H7 (cell line): Measurements from ENCODE around the gene ARMC12. TPM values are rescaled to one million over a fixed set of nuclear protein-coding genes. Genes with fewer than 3 reads are reported as not detected.

Experiments used
- DNase-seq: peaks from one replicate; pipeline ENCODE4 v3.0.0; 2012
- H3K27me3 ChIP-seq: 2 replicates; pipeline ENCODE4 v1.6.0; 2011; ENCODE audit warnings: mild to moderate bottlenecking, low read length; ENCODE audit not compliant: control insufficient read depth, insufficient read depth
- H3K36me3 ChIP-seq: replicated peaks from 2 replicates; pipeline ENCODE4 v1.5.1; 2011; ENCODE audit warnings: low read length; ENCODE audit not compliant: control insufficient read depth, insufficient read depth
- H3K4me3 ChIP-seq: 2 replicates; pipeline ENCODE4 v1.5.1; 2011; ENCODE audit warnings: low read depth, mild to moderate bottlenecking, control low read depth, low read length, moderate library complexity; ENCODE audit not compliant: insufficient read depth
- total RNA-seq: library from RNA; depleted of rRNA; stranded (reverse); fragments of >200 nt; shearing (Covaris generic); gene quantifications from 2 replicates; pipeline ENCODE4 v1.2.3, GENCODE V29; 2014

ARMC12 gene
- total RNA-seq, 1 experiment from 2014 or later = 0.94 TPM

- H3K27me3 ChIP-seq = no peaks in the 10 kb centered on the region
- peak; percentile 92 for DNase-seq
- H3K4me3 ChIP-seq = no peak overlapping the region
- no peaks in the 10 kb centered on the region for H3K36me3 ChIP-seq
Measured at GRCh38 chr6:35736253-35736894, 458 bp upstream of the ARMC12 start.

DNA sequence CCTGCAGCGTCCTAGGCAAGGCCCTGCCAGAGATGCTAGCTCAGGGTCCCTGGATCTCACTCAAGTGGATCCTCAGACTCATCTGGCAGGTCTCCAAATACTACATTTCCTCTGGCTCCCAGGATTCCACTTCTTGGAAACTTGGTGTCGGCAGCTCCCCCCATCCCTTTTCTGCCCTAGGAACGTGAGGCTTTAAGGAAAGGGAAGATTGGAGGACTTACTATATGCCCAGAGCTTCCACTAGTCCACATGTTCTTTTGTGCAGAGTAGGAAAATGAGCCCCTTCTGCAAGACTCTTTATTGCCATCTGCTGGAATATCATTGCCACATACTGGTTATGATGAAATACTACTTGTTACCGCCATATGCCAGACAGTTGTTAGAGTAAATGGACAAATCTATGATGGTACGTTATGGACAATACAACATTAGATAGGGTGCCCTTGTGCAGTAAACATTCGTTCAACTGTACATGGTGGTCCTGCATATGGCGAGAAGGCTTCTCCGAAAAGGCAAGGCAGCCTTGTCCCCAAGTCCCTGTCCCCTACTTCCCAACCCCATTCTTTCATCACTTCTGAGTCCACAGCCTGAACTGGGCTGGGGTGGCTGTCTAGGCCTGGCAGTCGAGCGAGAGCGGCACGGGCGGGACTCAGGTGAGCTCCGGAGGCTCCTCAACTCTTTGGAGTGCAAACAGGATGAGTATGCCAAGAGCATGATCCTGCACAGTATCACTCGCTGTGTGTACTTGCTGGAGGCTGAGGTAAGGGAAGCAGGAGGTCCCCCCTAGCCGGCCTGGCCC lies 780 bp downstream of the ARMC12 start:
- DNase-seq = peak; percentile 52
- H3K36me3 ChIP-seq = no peaks in the 10 kb centered on the region

GRCh38 chr6:35739645-35740524 lies 3.1 kb downstream of the ARMC12 start:
- DNase-seq = peak; percentile 62
- H3K36me3 ChIP-seq = no peaks in the 10 kb centered on the region
- no peaks in the 10 kb centered on the region for H3K27me3 ChIP-seq
- no peak overlapping the region for H3K4me3 ChIP-seq

More for the DNA sequence above, 780 bp downstream of the ARMC12 start:
- H3K27me3 ChIP-seq = no peaks in the 10 kb centered on the region
- H3K4me3 ChIP-seq = no peak overlapping the region

GRCh38 chr6:35742842-35743241 lies 6.0 kb downstream of the ARMC12 start:
- no peaks in the 10 kb centered on the region for H3K27me3 ChIP-seq
- H3K36me3 ChIP-seq = no peaks in the 10 kb centered on the region
- no peak overlapping the region for H3K4me3 ChIP-seq
- DNase-seq = peak; percentile 36

DNA sequence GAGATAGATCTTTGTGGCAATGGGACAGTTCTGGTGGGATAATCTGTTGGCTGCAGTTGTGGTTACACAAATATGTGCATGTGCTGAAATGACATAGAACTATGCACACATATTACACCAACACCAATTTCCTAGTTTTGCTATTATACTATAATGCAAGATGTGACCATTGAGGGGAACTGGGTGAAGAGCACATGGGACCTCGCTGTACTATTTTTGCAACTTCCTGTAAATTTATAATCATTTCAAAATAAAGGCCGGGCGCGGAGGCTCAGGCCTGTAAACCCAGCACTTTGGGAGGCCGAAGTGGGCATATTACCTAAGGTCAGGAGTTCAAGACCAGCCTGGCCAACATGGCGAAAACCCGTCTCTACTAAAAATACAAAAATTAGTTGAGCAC lies 8.7 kb downstream of the ARMC12 start:
- H3K4me3 ChIP-seq = no peak overlapping the region
- no peak for DNase-seq
- H3K27me3 ChIP-seq = no peaks in the 10 kb centered on the region
- no peaks in the 10 kb centered on the region for H3K36me3 ChIP-seq

DNA sequence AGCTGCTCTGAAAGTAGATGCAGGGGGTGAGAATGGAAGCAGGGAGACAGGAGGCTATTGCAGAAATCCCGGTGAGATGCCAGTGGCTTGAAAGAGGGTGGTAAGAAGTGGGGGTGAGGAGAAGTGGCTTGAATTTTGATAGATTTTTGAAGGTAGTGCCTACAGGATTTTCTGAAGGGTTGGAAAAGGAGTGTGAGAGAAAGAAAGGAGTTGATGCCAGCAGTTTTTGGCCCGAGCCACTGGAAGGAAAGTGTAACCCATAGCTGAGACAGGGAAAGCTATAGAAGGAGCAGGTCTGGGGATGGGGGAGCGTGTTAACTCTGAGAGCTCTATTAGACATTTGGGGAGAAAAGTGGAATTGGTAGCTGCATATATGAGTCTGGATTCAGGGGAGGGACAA lies 9.7 kb downstream of the ARMC12 start:
- no peak for DNase-seq
- no peaks in the 10 kb centered on the region for H3K27me3 ChIP-seq
- no peaks in the 10 kb centered on the region for H3K36me3 ChIP-seq
- no peak overlapping the region for H3K4me3 ChIP-seq

DNA sequence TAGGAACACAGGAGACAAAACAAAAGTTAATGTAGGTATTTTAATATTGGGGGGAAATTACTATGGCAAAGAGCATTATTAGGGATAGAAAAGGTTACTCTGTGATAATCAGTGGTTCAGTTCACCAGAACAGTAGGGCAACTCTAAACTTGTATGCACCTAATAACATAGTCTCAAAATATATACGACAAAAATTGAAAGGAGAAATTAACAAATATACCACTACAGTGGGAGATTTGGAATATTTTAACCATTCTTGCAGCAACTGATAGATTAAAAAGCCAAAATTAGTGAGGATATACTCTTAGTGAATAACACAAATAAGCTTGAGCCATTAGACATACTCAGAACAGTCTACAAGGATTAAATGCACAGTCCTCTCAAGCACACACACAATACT lies 11.0 kb downstream of the ARMC12 start:
- Histone ChIP-seq H3K36me3 (no peaks in the 10 kb centered on the region), H3K4me3 (no peak overlapping the region), H3K27me3 (no peaks in the 10 kb centered on the region)
- DNase-seq = no peak

DNA sequence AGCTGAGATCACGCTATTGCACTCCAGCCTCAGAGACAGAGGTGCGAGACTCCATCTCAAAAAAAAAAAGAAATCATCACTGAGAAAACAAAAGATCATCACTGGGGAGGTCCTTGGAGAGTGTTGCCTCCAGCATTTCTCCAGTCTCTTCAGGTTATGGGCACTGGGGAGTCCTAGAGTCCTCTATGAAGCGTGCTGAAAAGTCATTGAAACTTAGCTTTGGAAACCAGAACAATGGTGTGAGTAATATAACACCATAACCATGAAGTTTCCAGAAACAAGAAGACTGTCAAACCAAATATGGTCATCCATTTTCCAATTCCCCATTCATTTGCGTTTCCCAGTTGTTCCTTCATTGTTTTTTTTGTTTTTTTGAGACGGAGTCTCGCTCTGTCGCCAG lies 13.7 kb downstream of the ARMC12 start:
- H3K27me3 ChIP-seq = no peaks in the 10 kb centered on the region
- H3K36me3 ChIP-seq = no peaks in the 10 kb centered on the region
- H3K4me3 ChIP-seq = no peak overlapping the region
- no peak for DNase-seq

DNA sequence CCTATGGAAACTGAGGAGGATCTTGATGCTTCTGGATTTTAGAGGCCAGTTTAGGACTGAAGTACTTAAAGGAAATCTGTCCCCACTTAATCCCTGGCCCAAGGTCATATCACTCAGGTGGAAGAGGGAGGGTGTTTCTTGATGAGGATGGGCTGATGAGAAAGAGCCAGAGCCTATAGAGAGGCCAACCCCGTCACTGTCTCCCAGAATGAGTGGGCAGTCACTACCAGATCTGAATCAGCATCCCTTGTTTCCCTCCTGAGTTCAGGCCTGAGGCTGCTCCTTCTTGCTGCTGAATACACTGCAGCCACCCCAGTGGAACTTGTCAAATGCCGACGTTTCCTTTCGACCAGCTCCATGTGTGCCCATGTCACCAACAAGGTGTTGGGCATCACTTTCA lies 14.8 kb downstream of the ARMC12 start:
- H3K36me3 ChIP-seq = no peaks in the 10 kb centered on the region
- DNase-seq = peak; percentile 6
- no peaks in the 10 kb centered on the region for H3K27me3 ChIP-seq
- no peak overlapping the region for H3K4me3 ChIP-seq

DNA sequence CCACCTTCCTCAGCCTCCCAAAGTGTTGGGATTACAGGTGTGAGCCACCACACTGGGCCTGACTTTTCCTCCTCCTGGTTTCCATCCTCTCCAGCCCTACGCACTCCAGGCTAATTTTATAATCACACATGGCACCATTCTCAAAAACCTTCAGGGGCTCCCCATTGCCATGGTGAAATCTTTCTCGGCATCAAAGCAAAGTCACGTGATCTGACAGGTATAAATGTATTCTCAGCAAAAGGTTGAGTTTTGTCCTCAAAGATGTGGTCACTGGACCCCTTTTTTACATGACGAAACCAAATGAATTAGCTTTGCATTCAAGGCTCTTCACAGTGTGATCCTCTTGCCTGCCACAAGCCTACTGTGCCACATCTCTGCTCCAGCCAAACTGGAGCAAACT lies 15.5 kb downstream of the ARMC12 start:
- H3K4me3 ChIP-seq = no peak overlapping the region
- H3K36me3 ChIP-seq = no peaks in the 10 kb centered on the region
- no peaks in the 10 kb centered on the region for H3K27me3 ChIP-seq
- no peak for DNase-seq

GRCh38 chr6:35754452-35755277 lies 17.8 kb downstream of the ARMC12 start:
- H3K4me3 ChIP-seq = no peak overlapping the region
- no peaks in the 10 kb centered on the region for H3K36me3 ChIP-seq
- peak; percentile 13 for DNase-seq
- no peaks in the 10 kb centered on the region for H3K27me3 ChIP-seq

DNA sequence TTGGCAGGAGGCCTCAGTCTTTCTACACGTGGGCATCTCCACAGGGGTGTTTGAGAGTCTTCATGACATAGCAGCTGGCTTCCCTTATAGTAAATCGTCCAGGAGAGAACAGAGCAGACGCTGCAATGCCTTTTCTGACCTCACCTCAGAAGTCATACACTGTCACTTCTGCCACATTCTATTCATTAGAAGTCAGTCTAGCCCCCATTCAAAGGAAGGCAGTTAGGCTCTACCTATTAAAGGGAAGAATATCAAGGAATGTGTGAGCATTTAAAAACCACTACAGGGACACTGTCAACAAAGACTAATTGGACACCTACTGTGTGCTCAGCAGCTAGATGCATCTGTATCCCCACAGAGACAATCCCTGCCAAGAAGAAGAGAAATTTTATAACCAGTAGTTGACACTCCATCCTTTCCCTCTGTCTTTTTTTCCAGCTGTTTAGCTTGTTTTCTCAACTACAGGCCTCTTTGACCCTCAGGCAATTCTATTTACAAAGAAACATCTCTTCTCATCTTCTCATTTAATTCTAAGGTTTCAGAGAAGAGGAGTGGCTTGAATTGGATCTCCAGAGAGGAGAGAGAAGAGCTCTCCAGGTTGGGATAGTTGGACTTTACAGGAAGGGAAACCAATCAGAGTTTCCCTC lies 18.6 kb downstream of the ARMC12 start:
- Histone ChIP-seq H3K4me3 (no peak overlapping the region), H3K36me3 (no peaks in the 10 kb centered on the region), H3K27me3 (no peaks in the 10 kb centered on the region)
- DNase-seq = peak; percentile 11

- peak; percentile 60 for DNase-seq
- Histone ChIP-seq H3K4me3 (no peak overlapping the region), H3K36me3 (no peaks in the 10 kb centered on the region), H3K27me3 (no peaks in the 10 kb centered on the region)
Measured at GRCh38 chr6:35757456-35758123, 20.8 kb downstream of the ARMC12 start.
